Central memory CD4-positive, alpha-beta T cell (primary cell): Measurements from ENCODE around the gene HHATL.

Experiments used
- DNase-seq: peaks from one replicate; pipeline ENCODE4 v3.0.0; 2022

The HHATL gene

GRCh38 chr3:42662037-42662812, 40.4 kb downstream of the HHATL start:
- no peak for DNase-seq

DNA sequence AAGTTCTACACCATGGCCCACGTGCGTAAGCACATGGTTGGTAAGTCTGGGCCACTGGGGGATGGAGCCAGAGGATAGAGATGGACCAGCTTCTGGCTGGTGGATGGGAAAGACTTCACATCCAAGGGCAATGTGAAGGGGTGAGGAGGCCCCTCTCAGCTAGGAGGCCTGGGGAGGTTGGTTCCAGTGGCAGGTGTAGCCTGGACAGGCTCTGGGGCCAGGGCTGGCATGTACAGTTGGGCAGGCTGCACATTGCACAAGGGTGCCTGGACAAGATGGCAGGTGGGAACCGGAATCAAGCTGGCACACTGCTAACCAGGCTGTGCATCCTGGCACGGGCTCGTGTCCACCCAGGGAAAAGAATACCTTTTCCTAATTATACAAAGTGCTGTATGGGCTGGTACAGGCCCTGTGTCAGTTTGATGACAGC, 41.0 kb downstream of the HHATL start:
- no peak for DNase-seq

- no peak for DNase-seq
These were observed 41.7 kb downstream of the HHATL start for GRCh38 chr3:42660898-42661297.

DNA sequence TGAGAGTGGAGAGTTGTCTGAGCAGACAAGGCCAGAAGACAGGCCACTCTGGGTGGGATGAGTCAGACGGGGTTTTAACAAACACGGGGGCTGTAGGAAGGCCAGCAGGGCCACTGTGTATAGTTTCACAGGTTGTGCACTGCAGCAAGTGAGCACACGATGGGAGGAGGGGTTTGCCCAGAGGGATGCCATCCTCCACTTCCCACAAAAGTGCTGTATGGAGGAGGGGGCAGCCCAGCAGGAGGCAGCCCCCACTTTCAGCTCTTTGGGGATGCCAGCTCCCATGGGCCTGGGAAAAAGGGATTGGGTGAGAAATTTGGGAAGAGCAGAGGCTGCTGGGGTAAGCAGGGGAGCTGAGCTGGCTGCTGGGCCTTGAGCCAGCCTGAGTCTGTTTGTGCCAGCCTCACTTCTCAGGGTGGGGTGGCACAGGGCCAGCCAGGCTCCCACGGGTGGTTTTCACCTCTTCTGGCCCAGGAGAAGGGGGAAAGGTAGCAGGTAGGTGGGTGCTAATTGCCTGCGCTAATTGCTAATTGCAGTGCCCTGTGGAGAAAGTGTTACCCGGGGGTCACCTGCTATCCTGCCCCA, 42.4 kb downstream of the HHATL start:
- no peak for DNase-seq

GRCh38 chr3:42659451-42660130, 43.0 kb downstream of the HHATL start:
- no peak for DNase-seq

GRCh38 chr3:42658771-42659390, 43.7 kb downstream of the HHATL start:
- DNase-seq = no peak

DNA sequence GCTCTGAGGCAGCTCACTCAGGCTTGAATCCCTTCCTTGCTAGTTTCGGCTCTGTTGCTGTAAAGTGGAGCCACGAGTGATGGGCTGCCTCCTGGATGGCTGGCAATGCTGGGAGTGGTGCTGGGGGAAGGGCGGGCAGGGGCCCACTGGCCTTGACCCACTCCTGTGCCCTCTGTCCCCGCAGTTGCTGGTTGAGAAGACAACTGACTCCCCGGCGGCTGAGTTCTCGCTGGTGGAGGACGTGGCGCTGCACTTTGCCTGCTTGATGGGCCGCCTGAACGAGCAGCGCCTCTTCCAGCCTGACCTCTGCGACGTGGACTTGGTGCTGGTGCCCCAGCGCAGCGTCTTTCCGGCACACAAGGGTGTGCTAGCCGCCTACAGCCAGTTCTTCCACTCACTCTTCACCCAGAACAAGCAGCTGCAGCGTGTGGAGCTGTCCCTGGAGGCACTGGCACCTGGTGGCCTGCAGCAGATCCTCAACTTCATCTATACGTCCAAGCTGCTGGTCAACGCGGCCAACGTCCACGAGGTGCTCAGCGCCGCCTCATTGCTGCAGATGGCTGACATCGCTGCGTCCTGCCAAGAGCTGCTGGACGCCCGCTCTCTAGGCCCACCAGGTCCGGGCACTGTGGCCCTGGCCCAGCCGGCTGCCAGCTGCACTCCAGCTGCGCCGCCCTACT, 44.4 kb downstream of the HHATL start:
- no peak for DNase-seq

DNA sequence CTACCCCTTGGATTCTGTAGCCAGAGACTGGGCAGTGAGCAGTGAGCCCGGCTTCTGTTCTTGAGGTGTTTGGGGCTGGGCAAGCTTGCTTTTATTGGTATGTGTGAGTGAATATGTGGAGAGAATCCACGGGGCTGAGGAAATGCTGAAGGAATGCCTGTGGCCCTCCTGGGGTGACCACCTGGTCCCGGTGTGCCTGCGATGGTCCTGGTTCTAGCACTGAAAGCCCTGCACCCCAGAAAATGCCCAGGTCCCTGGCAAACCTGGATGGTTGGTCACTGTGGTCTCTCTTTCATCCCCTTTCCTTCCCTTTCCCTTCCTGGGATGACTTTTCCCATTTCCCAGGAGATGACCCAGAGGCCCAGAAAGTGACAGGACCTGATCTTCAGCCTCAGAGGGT, 44.9 kb downstream of the HHATL start:
- DNase-seq = no peak

DNA sequence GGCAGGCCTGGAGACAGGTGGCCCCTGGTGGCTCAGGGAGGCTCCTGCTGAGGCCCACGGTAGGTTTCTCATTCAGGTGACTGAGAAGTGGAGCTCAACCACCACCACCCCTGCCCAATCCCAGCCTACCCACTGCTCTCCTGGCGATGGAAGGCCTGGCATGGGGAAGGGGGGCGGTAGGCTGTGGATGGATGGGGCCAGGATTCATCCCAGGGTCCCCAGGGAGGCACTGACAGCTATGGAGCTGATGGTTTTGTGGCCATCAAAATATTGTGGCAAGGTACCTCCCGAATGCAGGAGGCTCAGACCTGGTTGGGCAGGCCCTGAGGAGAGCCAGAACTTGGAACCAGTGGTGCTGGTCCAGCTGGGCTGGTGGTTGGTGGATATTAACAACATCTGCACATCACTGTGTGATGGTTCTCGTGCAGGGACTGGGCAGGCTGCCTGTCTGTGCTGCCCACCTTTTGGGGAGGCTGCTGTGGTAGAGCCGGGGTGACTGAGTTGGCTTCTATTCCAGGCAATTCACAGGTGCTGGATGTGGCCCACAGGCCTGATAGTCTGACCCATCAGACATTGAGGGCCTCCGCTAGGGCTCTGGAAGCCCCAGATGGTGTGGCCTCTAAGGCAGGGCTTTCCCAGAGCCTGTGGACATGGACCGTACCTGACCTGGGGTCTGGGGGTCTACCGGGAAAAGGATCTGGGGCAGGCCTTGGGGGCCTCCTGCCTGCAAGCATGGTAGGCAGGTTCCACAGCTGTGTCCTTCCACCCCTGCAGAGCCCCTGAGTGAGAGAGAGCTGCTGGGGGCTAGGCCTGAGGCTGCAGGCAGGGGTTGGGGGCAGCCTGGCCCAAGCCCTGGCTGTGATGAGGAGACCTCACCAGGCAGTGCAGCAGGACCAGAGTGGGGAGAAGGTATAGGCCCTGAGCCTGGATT, 45.7 kb downstream of the HHATL start:
- DNase-seq = no peak

DNA sequence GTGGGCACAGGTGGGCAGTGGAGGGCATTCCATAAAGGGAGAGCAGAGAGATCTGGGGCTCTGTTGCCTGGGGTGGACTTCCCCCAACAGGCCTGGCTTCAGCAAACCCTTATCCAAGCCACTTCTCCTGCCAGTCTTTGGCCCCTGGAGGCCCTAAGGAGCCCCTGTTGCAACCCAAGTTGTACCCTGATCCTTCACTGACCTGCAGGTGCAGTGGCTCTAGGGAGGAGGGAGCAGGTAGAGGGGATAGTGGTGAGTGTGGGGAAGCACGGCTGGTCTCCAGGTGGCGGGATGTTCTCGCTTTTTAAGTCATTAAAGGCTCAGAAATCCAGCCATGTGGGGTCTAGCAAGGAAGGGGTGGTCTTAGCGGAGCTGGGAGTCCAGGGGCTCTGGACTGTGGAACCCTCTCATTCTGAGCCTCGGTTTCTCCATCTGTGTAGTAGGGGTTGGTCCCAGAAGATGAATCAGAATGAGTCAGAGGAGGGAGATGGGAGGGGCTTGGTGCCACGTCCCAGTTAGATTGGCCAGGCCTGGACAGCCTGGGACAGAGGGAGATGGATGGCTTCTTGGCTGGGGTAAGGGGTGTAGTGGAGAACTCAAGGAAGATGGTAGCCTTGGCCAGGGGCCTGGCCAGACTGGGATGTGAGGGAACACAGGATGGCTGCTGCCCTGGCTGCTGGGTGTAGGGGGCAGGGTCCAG, 46.5 kb downstream of the HHATL start:
- no peak for DNase-seq

GRCh38 chr3:42655331-42655888, 47.2 kb downstream of the HHATL start:
- DNase-seq = no peak

GRCh38 chr3:42654331-42655201, 48.0 kb downstream of the HHATL start:
- DNase-seq = no peak

- DNase-seq = no peak
These were observed 48.9 kb downstream of the HHATL start, which contains the start of gene ZBTB47 for GRCh38 chr3:42653560-42654330. TSS of gene ZBTB47 (plus strand) at chr3:42653697. CDS start at chr3:42658356, 4,659 bp downstream.

- DNase-seq = no peak
These were observed 49.4 kb downstream of the HHATL start for GRCh38 chr3:42653303-42653559.

GRCh38 chr3:42652611-42653302, 49.8 kb downstream of the HHATL start:
- DNase-seq = no peak

DNA sequence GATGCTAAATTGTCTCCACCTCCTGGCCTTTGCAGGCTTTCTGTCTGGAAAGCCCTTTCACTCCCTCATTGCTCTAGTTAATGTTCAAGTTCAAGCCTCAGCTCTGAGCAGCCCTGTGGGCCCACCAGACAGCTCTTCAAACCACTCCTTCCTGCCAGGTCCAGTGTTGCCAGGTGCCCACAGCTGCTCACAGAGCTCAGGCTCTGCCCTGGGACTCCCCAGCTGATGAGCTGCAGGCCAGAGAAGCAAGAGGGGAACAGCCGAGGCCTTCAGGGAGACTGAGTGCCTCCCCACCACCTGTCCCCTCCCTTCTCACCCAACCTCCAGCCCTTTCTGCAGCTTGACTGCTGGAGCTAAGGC, 50.4 kb downstream of the HHATL start:
- no peak for DNase-seq

DNA sequence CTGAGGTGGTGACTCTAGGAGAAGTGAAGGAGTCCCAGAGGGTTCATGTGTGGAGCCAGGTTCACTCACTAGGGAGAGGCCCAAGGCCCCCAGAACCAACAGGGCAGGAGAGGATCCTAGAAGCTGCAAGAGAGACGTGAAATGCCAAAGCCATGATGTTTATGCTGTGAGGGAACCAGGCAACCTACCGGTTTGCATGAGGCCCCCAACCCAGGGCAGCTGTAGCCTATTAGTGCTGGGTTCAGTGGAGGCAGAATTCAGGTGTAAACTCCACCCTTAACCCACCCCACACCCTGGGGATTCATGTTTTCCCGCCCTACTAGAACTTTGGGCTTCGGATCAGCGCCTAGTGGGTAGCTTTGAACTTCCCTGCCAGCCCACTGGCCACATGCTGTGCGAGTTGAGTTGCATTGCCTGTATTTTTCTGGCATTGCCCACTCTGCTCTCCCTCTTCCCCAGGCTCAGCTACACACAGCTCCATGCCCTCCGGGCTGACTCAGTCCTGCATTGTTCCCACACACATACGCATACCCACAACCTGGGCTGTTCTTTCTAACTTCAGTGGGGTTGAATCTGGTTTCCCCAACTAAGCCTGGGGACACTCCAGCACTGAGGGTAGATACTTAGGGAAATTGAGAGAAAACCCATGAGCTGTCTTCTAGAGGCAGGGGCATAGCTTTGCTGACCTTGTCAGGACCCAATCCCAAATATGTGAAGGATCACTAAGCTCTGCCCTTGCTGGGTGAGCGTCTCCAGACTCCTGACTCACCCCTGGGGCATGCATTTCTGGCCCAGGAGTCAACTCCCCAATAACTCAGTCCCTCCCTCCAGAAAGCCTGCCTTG, 51.1 kb downstream of the HHATL start:
- DNase-seq = no peak

- no peak for DNase-seq
These were observed 52.8 kb downstream of the HHATL start for GRCh38 chr3:42649783-42650182.
